AG04450 (cell line): ENCODE measurements around the gene SLC17A9. TPM values are rescaled to one million over a fixed set of nuclear protein-coding genes. Genes with fewer than 3 reads are reported as not detected.
A peak's percentile ranks its signal among the peaks of the same experiment; 100 is the strongest.

Experiments used
- CTCF ChIA-PET: fragments of 300-600, 350-600 bp; formaldehyde crosslinking; extraction: SDS; loops from one replicate; lab custom pipeline; 2022; ENCODE audit warnings: antibody characterized with exemption, inconsistent platforms; lab: Charles Lee
- POLR2A ChIA-PET: fragments of 350-600 bp; formaldehyde crosslinking; extraction: SDS; loops from one replicate; lab custom pipeline; 2021; ENCODE audit warnings: antibody characterized with exemption, inconsistent platforms; lab: Yijun Ruan, JAX
- DNase-seq: peaks from one replicate; pipeline ENCODE4 v3.0.0-alpha.2; 2011; ENCODE audit warnings: low read depth, low spot score
- H3K27ac ChIP-seq: one replicate; pipeline ENCODE4 v1.5.1; 2012; ENCODE audit warnings: low read depth, low read length, control low read depth
- H3K27me3 ChIP-seq: one replicate; pipeline ENCODE4 v1.6.0; 2012; ENCODE audit warnings: low read length; ENCODE audit not compliant: control insufficient read depth, insufficient read depth
- H3K4me3 ChIP-seq: 2 replicates; pipeline ENCODE4 v1.5.1; 2011; ENCODE audit warnings: mild to moderate bottlenecking, low read depth, low read length, control low read depth
- H3K9me3 ChIP-seq: 2 replicates; pipeline ENCODE4 v1.5.1; 2012; ENCODE audit warnings: low read length; ENCODE audit not compliant: control insufficient read depth, insufficient read depth
- polyA plus RNA-seq: library from polyadenylated mRNA; depleted of rRNA; stranded (reverse); fragments of >200 nt; gene quantifications from 2 replicates; pipeline ENCODE4 v1.2.3, GENCODE V29; 2011
- TF ChIP-seq, protein P1 (sequence below): IDR thresholded peaks from 2 replicates; pipeline ENCODE4 v1.5.1; 2011; ENCODE audit warnings: low read depth, low read length, control low read depth, inconsistent platforms

Gene SLC17A9
- polyA plus RNA-seq, 1 experiment = 2.2 TPM

DNA sequence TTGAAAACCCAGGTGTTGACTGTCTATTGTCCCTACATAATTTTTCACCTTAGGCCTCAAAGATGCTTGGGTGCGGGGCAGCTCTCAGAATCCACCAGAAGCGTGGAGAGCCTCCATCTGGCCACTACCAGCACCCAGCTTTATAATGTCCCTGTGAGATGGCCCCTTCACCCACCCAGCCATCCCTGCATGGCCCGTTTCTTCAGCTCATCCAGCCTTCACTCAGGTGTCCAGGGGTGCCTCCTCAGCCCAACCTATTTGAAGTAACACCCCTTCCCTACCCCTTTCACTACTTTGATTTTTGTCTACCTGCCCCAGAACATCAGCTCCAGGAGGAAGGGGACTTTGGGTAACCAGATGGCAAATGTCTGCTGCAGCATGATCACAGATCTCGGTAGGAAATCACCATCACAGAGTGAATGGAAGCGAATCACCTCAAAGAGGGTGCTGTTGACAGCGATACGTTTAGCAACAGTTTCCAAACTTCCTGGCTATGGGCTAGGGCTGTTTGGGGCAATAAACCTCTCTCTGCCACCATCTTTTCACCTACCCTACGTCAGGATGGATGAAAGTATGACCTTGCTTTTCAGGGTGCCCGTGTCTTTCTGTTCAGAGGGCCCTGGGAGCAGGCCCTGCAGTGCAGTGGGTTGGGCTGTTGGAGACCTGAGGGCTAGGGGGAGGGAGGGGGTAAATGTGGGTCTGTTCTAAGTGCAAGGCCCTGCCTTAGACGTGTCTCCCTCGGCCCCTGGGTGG, 1.2 kb upstream of the SLC17A9 start:
- ChIA-PET CTCF (no interaction called here), POLR2A (no interaction called here)
- H3K4me3 ChIP-seq = no peak overlapping the region
- peaks cover 9% of the 10 kb centered on the region for H3K9me3 ChIP-seq
- TF ChIP-seq, protein P1, sequence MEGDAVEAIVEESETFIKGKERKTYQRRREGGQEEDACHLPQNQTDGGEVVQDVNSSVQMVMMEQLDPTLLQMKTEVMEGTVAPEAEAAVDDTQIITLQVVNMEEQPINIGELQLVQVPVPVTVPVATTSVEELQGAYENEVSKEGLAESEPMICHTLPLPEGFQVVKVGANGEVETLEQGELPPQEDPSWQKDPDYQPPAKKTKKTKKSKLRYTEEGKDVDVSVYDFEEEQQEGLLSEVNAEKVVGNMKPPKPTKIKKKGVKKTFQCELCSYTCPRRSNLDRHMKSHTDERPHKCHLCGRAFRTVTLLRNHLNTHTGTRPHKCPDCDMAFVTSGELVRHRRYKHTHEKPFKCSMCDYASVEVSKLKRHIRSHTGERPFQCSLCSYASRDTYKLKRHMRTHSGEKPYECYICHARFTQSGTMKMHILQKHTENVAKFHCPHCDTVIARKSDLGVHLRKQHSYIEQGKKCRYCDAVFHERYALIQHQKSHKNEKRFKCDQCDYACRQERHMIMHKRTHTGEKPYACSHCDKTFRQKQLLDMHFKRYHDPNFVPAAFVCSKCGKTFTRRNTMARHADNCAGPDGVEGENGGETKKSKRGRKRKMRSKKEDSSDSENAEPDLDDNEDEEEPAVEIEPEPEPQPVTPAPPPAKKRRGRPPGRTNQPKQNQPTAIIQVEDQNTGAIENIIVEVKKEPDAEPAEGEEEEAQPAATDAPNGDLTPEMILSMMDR = no peak
- H3K27me3 ChIP-seq = no peaks in the 10 kb centered on the region
- DNase-seq = no peak
- no peak overlapping the region for H3K27ac ChIP-seq

DNA sequence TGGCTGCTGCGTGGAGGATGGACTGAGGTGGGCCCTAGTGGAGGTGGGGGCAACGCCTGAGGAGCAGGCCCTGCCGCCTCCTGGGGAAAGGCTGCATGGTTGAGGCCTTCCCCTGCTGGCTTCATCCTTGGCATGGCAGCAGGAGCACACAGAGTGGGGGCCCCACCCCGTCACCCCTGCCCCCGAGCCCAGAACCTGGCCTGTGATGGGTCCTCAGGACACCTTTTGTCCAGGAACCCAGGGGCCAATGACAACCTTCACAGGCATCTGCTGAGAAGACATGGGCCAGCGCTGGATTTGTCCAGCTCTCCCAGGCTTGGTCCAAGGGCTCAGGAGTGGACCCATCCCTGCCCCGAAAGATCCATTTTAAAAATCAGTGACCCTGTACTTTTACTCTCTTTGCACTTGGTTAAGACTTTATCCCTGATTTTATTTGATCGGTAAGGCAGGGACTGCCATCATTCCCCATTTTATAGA, 575 bp upstream of the SLC17A9 start:
- CTCF ChIA-PET = no interaction called here
- no peak overlapping the region for H3K27ac ChIP-seq

GRCh38 chr20:62952968-62953838, 694 bp downstream of the SLC17A9 start:
- no peaks in the 10 kb centered on the region for H3K27me3 ChIP-seq
- no peak for DNase-seq
- CTCF ChIA-PET = interaction anchor here (0.7 kb wide), 1 partner anchor 15 kb away, joined by 3 read pairs; no protein-coding TSS in a partner anchor
- H3K9me3 ChIP-seq = peaks cover 9% of the 10 kb centered on the region
- TF ChIP-seq, protein P1 = no peak
- H3K27ac ChIP-seq = peak overlapping the region; percentile 86
- POLR2A ChIA-PET = interaction anchor here (0.6 to 0.7 kb wide), 2 partner anchors 11 to 15 kb away, joined by 3 to 4 read pairs; partner anchors contain the start of gene GID8
- peak overlapping the region; percentile 17 for H3K4me3 ChIP-seq

More for the DNA sequence above, 575 bp upstream of the SLC17A9 start:
- no peaks in the 10 kb centered on the region for H3K27me3 ChIP-seq
- POLR2A ChIA-PET = no interaction called here
- H3K9me3 ChIP-seq = peaks cover 9% of the 10 kb centered on the region
- no peak overlapping the region for H3K4me3 ChIP-seq
- TF ChIP-seq, protein P1 = no peak
- no peak for DNase-seq

- POLR2A ChIA-PET = interaction anchor here (0.6 to 1.2 kb wide), 4 partner anchors 10 to 51 kb away, joined by 3 to 4 read pairs (median 4); partner anchors contain the start of gene GID8
- no peaks in the 10 kb centered on the region for H3K27me3 ChIP-seq
- TF ChIP-seq, protein P1 = no peak
- peaks cover 5% of the 10 kb centered on the region for H3K9me3 ChIP-seq
- H3K4me3 ChIP-seq = peak overlapping the region; percentile 25
- DNase-seq = peak; percentile 18
- CTCF ChIA-PET = interaction anchor here (0.7 to 2.2 kb wide), 3 partner anchors 15 to 18 kb away, joined by 3 to 12 read pairs (median 4); no protein-coding TSS in a partner anchor
- peak overlapping the region; percentile 86 for H3K27ac ChIP-seq
These were observed 1.6 kb downstream of the SLC17A9 start for GRCh38 chr20:62953839-62954703.
